Measurements from ENCODE around the gene ZNF33B. TPM values are rescaled to one million over a fixed set of nuclear protein-coding genes. Genes with fewer than 3 reads are reported as not detected.
A peak's percentile ranks its signal among the peaks of the same experiment; 100 is the strongest.

The ZNF33B gene
- total and polyA plus RNA-seq, 9 of the 15 experiments (the other 6 are each of a cell fraction or from before 2014, with no cell fraction given) = 6.9 to 23.9 (median 15.4) TPM

- CTCF ChIA-PET (ENCODE audit: low intra/inter-chr PET ratio) = no interaction called here
- in situ Hi-C loops (cut with MboI) = no loop called here
- no peak for TF ChIP-seq ZNF75A (CRISPR knock-in tag; IDR thresholded peaks at IDR 0.05)
- TF ChIP-seq, protein P1, sequence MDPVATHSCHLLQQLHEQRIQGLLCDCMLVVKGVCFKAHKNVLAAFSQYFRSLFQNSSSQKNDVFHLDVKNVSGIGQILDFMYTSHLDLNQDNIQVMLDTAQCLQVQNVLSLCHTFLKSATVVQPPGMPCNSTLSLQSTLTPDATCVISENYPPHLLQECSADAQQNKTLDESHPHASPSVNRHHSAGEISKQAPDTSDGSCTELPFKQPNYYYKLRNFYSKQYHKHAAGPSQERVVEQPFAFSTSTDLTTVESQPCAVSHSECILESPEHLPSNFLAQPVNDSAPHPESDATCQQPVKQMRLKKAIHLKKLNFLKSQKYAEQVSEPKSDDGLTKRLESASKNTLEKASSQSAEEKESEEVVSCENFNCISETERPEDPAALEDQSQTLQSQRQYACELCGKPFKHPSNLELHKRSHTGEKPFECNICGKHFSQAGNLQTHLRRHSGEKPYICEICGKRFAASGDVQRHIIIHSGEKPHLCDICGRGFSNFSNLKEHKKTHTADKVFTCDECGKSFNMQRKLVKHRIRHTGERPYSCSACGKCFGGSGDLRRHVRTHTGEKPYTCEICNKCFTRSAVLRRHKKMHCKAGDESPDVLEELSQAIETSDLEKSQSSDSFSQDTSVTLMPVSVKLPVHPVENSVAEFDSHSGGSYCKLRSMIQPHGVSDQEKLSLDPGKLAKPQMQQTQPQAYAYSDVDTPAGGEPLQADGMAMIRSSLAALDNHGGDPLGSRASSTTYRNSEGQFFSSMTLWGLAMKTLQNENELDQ (CRISPR knock-in tag; IDR thresholded peaks at IDR 0.05; ENCODE audit: borderline replicate concordance) = no peak
- TF ChIP-seq, protein P2, sequence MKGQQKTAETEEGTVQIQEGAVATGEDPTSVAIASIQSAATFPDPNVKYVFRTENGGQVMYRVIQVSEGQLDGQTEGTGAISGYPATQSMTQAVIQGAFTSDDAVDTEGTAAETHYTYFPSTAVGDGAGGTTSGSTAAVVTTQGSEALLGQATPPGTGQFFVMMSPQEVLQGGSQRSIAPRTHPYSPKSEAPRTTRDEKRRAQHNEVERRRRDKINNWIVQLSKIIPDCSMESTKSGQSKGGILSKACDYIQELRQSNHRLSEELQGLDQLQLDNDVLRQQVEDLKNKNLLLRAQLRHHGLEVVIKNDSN (CRISPR knock-in tag; IDR thresholded peaks at IDR 0.05) = no peak
- TF ChIP-seq, protein P3, sequence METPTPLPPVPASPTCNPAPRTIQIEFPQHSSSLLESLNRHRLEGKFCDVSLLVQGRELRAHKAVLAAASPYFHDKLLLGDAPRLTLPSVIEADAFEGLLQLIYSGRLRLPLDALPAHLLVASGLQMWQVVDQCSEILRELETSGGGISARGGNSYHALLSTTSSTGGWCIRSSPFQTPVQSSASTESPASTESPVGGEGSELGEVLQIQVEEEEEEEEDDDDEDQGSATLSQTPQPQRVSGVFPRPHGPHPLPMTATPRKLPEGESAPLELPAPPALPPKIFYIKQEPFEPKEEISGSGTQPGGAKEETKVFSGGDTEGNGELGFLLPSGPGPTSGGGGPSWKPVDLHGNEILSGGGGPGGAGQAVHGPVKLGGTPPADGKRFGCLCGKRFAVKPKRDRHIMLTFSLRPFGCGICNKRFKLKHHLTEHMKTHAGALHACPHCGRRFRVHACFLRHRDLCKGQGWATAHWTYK (CRISPR knock-in tag; IDR thresholded peaks at IDR 0.05) = peak; percentile 8; the same call in 1 of the 2 replicates
- TF ChIP-seq ZBTB12 (CRISPR knock-in tag; IDR thresholded peaks at IDR 0.05) = no peak
- peak; percentile 55 for TF ChIP-seq ZNF395 (CRISPR knock-in tag; IDR thresholded peaks at IDR 0.05)
- TF ChIP-seq RBM14 (IDR thresholded peaks at IDR 0.05; ENCODE audit: borderline replicate concordance, insufficient read depth, low read depth, low read length) = no peak
- 0 out of 2 replicates have a peak, but pooled peaks have one; percentile 13 for TF ChIP-seq DMBX1 (CRISPR knock-in tag; IDR thresholded peaks at IDR 0.05; ENCODE audit: borderline replicate concordance)
- TF ChIP-seq TGIF2 (CRISPR knock-in tag; IDR thresholded peaks at IDR 0.05) = no peak
- TF ChIP-seq MAZ (CRISPR knock-in tag; conservative IDR thresholded peaks at IDR 0.05 in 1 of 2, IDR thresholded peaks at IDR 0.05 in 1 of 2) = 0 out of 4 replicates have a peak, but pooled peaks of 1 of the 2 experiments have one; percentile 17
Measured at GRCh38 chr10:42645516-42645915, 7.1 kb upstream of the ZNF33B start.

More at GRCh38 chr10:42645516-42645915, 7.1 kb upstream of the ZNF33B start:
- BruUV-seq (replicated peaks) = TSS peak; percentile 69
- Histone ChIP-seq H3K9me3 (replicated peaks; ENCODE audit: control insufficient read depth, insufficient read depth, low read depth, low read length) (0 out of 2 replicates have a peak, but pooled peaks cover 2% of the 10 kb centered on the region), H4K20me1 (replicated peaks; ENCODE audit: control insufficient read depth, insufficient read depth, low read length) (no peaks in the 10 kb centered on the region), H2AFZ (ENCODE audit: low read depth, low read length) (peak overlapping the region; percentile 79), H3K4me2 (ENCODE audit: insufficient read depth, low read length) (peak overlapping the region; percentile 76), H3K4me1 (replicated peaks in 1 of 2; ENCODE audit: control insufficient read depth in 2 of 2, insufficient read depth in 2 of 2, low read length in 2 of 2) (peaks cover 29 to 50% of the 10 kb centered on the region in 2 experiments), H3K36me3 (ENCODE audit: control insufficient read depth, insufficient read depth, low read length) (no peaks in the 10 kb centered on the region), H3K9ac (ENCODE audit: insufficient read depth in 1 of 2, low read depth in 2 of 2, low read length in 2 of 2) (peak overlapping the region; percentile 62 to 76; a peak in 3 of 4 replicates), H3K9me1 (ENCODE audit: control insufficient read depth, insufficient read depth, low read length) (no peaks in the 10 kb centered on the region), H3K79me2 (ENCODE audit: control insufficient read depth, insufficient read depth, low read length) (no peaks in the 10 kb centered on the region; the same call in 2 of the 3 replicates), H3K27me3 (ENCODE audit: control insufficient read depth in 2 of 2, insufficient read depth in 2 of 2, low read length in 2 of 2) (no peaks in the 10 kb centered on the region), H3K4me3 (peak overlapping the region; percentile 18), H3K27ac (ENCODE audit: extremely low read depth, low read depth, low read length) (peak overlapping the region; percentile 90)
- FAIRE-seq (no peak), ATAC-seq (peak; percentile 37), DNase-seq (ENCODE audit: extremely low read depth in 1 of 4, low spot score in 3 of 4) (no peak)
- POLR2A ChIA-PET = interaction anchor here (0.7 to 1.8 kb wide), 6 partner anchors 8 to 330 kb away, joined by 3 to 8 read pairs (median 3); no protein-coding TSS in a partner anchor
- intact Hi-C loops (cut with micrococcal nuclease) = loop anchor here (1.0 to 10.0 kb wide), 6 partner anchors 9 to 769 kb away; no protein-coding TSS in a partner anchor
- 12% methylated on average over 12 of the region's 12 CpGs for WGBS (ENCODE audit: insufficient coverage, low coverage, missing lambda C conversion rate)
